C4-2B (cell line): ENCODE results near the gene CEP295NL.

Experiments
- ZFX ChIP-seq: fragments of 450-650 bp; IDR thresholded peaks from 2 replicates; pipeline ENCODE4 v1.6.1; 2017
- TF ChIP-seq, protein P1 (sequence below): fragments of 450-650 bp; conservative IDR thresholded peaks from 2 replicates; pipeline ENCODE4 v1.5.1; 2017; ENCODE audit warnings: mild to moderate bottlenecking

DNA sequence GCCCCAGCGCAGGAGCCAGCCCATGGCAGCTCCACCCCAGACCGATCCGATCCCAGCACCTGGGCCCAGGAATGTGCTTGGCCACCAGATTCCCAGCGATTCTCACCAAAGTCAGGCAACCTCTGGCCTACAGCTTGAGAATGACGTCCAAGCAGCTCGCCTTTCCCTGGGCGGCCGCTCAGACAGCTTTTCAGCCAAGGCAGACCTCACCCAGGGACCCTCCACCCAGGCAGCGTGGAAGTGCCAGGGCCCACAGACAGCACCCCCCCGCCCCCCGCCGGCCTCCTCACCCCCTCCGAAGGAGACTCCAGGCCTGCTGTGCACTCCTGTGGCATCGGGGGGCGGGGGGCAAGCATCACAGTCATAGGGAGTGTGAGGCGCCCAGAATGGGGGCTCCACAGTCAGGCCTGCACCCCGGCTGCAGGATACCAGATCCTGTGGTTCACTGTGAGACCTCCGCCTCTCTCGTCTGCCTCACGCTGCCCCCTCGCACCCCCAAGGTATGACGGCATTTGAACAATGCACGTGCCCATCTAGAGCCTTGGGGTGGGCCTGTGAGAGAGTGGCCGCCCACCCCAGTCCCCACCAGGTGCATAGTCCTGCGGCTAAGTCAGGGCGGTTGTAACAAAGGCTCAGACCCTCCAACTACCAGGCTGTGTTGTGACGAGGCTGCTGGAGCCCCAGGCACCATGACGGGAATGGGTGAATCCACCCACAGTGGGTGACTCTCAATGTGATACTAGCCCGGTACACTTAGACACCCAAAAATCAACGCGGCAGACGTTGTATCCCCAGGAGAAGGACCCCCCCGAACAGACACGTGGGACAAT, 6.0 kb downstream of the CEP295NL start:
- TF ChIP-seq, protein P1, sequence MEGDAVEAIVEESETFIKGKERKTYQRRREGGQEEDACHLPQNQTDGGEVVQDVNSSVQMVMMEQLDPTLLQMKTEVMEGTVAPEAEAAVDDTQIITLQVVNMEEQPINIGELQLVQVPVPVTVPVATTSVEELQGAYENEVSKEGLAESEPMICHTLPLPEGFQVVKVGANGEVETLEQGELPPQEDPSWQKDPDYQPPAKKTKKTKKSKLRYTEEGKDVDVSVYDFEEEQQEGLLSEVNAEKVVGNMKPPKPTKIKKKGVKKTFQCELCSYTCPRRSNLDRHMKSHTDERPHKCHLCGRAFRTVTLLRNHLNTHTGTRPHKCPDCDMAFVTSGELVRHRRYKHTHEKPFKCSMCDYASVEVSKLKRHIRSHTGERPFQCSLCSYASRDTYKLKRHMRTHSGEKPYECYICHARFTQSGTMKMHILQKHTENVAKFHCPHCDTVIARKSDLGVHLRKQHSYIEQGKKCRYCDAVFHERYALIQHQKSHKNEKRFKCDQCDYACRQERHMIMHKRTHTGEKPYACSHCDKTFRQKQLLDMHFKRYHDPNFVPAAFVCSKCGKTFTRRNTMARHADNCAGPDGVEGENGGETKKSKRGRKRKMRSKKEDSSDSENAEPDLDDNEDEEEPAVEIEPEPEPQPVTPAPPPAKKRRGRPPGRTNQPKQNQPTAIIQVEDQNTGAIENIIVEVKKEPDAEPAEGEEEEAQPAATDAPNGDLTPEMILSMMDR, result no peak
- TF ChIP-seq ZFX, result no peak
